NCI-H345 (cell line): ENCODE data around the gene STEAP2.

Source experiments
- DNase-seq: peaks from one replicate; lab custom pipeline; 2025; lab: John Stamatoyannopoulos, UW

STEAP2 gene

GRCh38 chr7:90272242-90272641 lies 60.7 kb downstream of the STEAP2 start:
- no peak for DNase-seq

GRCh38 chr7:90274161-90274560 lies 62.6 kb downstream of the STEAP2 start:
- DNase-seq, result no peak

- DNase-seq, result no peak
These were observed 64.6 kb downstream of the STEAP2 start for GRCh38 chr7:90276033-90276728.
